GM20431 (cell line): ENCODE data around the gene SETD2.
"Not testable (repeated sequence)": the region's sequence is repeated elsewhere in the genome, so short reads cannot be mapped to it uniquely, and the experiment has no call there.

ENCODE experiments used
- in situ Hi-C: fragments of 300-500 bp; cut with MseI, MboI; formaldehyde crosslinking; loops from one replicate; pipeline ENCODE4 v1.15.0; 2020; ENCODE audit warnings: low sequenced_read_pairs; ENCODE audit not compliant: unreplicated experiment

SETD2 gene

DNA sequence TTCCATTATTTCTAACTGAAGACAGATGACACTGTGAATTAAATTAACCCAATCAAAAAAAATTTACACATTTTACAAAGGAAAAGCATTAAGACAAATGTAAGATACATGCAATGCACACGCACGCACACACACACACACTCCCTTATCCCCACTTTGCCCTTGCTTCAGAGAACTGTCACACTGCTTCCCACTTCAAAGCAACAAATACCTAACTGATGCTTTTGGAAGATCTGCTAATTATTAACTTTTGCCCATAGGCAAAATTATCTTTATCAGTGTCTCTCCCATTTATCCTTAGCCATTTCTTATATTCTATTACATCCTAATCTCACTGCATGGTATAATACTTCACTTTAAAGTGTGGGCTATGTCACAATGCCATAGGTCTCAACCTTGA is 60.3 kb downstream of the SETD2 start:
- in situ Hi-C loops: no loop called here

- in situ Hi-C loops: no loop called here
Measured at GRCh38 chr3:47102081-47102600, 61.8 kb downstream of the SETD2 start.

GRCh38 chr3:47098910-47099309 is 65.0 kb downstream of the SETD2 start:
- in situ Hi-C loops: no loop called here

DNA sequence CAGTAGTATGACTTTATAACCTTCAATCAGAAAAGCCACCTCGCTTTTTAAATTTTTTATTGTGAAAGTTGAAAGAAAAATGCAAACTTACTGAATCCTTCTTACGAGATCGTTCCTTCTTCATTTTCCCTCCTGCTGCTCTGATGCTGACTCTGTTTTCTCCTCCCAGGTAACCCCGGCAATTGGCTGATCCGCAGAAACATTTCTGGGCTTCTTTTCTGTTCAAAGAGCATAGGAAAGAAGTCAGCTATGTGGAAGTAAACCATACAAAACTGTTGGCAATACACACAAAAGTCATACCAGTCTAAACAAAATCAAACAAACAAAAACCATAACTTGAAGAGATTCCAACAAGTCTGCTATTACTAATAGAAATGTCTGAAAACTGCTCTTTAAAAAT is 66.0 kb downstream of the SETD2 start:
- in situ Hi-C loops: no loop called here

DNA sequence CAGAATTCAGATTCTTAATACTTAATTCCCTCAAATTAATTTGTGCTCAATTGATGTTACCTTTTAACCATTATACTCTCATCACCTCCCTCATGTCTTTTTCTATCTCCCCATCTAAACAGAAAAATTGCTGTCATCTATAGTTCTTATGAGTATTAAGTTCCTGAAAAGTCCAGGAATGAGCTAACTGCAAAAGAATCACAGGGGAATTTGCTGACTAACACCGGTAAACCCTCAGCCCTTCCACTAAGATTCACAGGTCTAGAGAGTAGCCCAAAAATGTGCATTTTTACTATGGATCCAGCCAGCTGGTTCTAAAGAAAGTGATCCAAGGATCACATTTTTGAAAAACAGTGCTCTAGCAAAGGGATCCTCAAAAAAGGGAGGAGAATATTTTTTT is 67.0 kb downstream of the SETD2 start:
- in situ Hi-C loops: no loop called here

GRCh38 chr3:47092090-47092489 is 71.8 kb downstream of the SETD2 start:
- in situ Hi-C loops: no loop called here

- in situ Hi-C loops: no loop called here
Measured at GRCh38 chr3:47089630-47090029, 74.3 kb downstream of the SETD2 start.

DNA sequence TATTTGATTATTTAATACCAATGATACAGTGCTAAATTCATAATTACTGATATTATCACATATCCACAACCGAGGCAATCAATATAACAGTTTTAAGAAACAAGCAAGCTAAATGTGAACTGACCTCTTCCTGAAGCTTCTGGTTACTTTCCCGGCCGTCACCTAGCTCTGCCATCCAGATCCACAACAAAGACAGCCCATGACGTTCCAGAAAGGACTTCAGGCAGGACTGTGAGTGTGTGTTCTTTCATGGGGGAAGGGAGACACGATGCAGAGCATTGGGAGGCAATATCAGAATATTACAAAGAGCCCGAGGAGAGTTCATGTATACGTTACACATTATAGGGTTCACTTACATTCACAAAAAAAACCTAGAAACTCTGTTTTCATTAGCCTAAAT is 77.8 kb downstream of the SETD2 start:
- in situ Hi-C loops: no loop called here

DNA sequence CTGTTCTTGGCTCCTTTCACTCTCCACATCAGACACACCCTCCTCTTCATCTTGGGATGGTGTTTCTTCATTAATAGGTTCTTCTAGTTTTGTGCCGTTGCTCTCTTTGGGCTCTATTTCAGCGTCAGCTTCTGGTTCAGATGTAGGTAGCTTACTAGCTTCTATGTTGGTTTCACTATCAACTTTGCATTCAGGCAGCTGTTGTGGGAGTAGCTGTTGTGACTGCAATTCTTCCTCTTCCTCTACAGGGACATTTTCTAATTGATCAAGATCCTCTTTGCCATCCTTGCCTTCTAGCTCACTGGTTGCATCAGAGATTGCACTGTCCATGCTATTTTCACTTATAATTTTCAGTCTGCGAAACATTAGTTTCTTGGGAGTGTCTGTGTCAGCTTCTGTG is 80.1 kb downstream of the SETD2 start:
- in situ Hi-C loops: no loop called here

DNA sequence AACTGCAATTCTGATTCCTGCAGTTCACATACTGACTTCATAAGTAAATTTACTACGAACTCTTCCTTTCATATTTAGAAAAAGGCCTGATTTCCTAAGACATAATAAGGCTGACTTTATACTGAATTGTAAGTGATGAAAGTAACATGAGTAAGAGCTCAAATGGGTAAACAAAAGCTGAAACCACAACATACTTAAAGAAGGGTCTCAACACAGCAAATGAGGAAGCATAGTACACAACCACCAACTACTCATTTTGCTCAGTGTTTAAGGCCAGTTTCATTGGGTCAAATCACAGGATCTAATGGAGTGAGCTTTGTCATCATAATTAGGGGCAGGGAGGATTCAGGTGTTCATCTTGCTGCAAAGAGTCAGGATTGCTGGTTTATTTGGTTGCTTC is 81.4 kb downstream of the SETD2 start:
- in situ Hi-C loops: no loop called here

DNA sequence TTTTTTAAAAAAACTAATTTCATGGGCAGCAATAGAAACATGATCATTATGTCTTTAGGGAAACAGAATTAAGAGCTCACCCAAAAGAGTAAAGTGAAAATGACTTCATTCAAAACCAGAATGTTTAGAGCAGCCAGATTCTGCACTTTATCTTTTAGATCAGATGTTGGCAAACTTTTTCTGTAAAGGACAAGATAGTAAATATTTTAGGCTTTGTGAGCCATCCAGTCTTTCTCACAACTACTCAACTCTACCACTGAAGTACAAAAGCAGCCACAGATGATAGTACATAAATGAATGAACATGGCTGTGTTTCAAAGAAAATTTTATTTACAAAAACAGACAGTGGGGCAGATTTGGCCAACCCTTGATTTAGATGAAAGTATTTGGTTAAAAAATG is 84.5 kb downstream of the SETD2 start:
- in situ Hi-C loops: no loop called here

DNA sequence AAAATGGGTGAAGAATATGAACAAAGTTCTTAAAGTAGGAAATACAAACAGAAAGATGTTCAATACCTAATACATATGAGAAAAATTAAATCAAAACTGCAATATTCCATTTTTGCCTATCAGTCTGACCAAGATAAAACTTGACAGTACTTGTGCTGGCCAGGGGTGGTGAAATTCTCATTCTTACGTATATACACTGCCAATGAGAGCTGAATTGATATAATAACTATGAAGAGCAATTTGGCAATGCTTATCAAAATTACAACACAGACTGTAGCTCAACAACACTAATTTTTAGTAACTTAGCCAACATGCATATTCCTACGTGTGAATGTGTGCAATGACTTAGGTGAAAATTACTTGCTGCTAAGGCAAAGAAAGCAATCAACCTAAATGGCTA is 90.2 kb downstream of the SETD2 start:
- in situ Hi-C loops: no loop called here

DNA sequence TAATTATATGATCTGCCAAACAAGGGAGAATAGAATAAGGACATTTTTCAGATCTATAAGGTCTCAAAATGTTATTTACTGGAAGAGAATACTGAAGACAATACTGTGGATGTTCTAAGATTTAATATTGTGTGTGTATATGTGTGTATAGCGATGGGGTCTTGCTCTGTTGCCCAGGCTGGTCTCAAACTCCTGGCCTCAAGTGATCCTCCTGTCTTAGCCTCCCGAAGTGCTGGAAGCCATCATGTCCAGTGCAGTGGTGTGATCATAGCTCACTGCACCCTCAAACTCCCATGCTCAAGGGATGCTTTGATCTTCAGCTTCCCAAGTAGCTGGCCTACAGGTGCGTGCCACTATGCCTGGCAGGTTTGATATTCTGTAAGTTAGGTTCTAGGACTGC is 93.1 kb downstream of the SETD2 start:
- in situ Hi-C loops: no loop called here

DNA sequence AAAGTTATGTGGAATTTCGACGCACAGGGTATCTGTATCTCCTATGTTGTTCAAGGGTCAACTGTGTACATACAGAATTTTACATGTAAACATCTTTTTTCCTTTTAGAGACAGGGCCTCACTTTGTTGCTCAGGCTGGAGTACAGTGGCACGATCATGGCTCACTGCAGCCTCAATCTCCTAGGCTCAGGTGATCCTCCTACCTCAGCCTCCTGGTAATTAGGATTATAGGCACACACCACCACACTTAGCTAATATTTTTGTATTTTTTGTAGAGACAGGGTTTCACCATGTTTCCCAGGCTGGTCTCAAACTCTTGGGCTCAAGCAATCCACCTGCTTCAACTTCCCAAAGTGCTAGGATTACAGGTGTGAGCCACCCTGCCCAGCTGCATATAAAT is 97.7 kb downstream of the SETD2 start:
- in situ Hi-C loops: not testable (repeated sequence)

GRCh38 chr3:47065681-47066080 is 98.2 kb downstream of the SETD2 start:
- in situ Hi-C loops: no loop called here

- in situ Hi-C loops: no loop called here
Measured at GRCh38 chr3:47065058-47065457, 98.9 kb downstream of the SETD2 start.

- in situ Hi-C loops: no loop called here
Measured at GRCh38 chr3:47057212-47057671, 106.7 kb downstream of the SETD2 start.

GRCh38 chr3:47056705-47057104 is 107.2 kb downstream of the SETD2 start:
- in situ Hi-C loops: no loop called here

GRCh38 chr3:47054412-47054811 is 109.5 kb downstream of the SETD2 start:
- in situ Hi-C loops: no loop called here

DNA sequence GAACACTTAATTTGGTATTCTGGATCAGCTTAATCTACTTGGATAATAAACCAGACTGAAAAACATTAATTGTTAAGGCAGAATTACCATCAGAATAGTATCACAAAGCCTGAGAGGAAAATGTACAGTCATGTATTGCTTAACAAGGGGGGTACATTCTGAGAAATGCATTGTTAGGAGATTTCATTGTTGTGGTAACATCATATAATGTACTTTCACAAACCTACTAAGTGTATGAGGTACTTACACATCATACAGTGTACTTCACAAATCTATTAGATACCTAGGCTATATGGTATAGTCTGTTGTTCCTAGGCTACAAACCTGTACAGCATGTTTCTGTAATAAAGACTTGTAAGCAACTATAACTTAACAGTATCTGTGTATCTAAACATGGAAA is 116.2 kb downstream of the SETD2 start:
- in situ Hi-C loops: no loop called here

DNA sequence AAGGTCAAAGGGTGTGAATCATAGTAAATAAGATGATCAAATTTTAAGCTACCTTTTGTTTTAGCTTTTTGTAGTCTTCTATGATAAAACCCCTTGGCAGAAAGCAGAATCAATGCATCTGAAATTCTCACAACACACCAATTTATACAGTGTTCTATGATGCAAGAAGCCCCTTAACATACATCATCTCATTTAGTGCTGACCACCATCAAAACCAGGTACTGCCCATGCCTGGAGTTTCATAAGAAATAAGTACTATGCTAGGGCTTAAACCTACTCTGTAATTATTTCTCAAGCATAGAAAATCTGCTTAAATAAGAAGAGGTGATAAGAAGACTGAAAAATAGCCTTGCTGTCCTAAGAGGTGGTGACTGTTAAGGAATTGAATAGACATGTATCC is 116.8 kb downstream of the SETD2 start:
- in situ Hi-C loops: no loop called here

- in situ Hi-C loops: no loop called here
Measured at GRCh38 chr3:47042231-47042791, 121.6 kb downstream of the SETD2 start.
